ENCODE results near the gene EXTL2. TPM values are rescaled to one million over a fixed set of nuclear protein-coding genes. Genes with fewer than 3 reads are reported as not detected.

The EXTL2 gene
- total and polyA plus RNA-seq, 9 of the 15 experiments (the other 6 are each of a cell fraction or from before 2014, with no cell fraction given) = 8.5 to 40.7 (median 26.0) TPM

GRCh38 chr1:100894603-100895539, at the start of gene EXTL2 (continued):
- TF ChIP-seq RERE (CRISPR knock-in tag; IDR thresholded peaks at IDR 0.05; ENCODE audit: borderline replicate concordance) (peak; percentile 58; the same call in 1 of the 2 replicates), SP2 (IDR thresholded peaks at IDR 0.05; ENCODE audit: extremely low read depth, low read depth, low read length, poor library complexity, severe bottlenecking) (no peak), L3MBTL2 (IDR thresholded peaks at IDR 0.05) (peak; percentile 42), GTF2E2 (tag; IDR thresholded peaks at IDR 0.05) (no peak), NR2C1 (IDR thresholded peaks at IDR 0.05) (peak; percentile 97), NR2C1 (tag; IDR thresholded peaks at IDR 0.05) (peak; percentile 97), TFE3 (CRISPR knock-in tag; IDR thresholded peaks at IDR 0.05) (no peak), NONO (IDR thresholded peaks at IDR 0.05; ENCODE audit: low read depth in 2 of 2, low read length in 1 of 2) (no peak), SRSF1 (IDR thresholded peaks at IDR 0.05; ENCODE audit: low read depth, low read length) (no peak), RBBP5 (IDR thresholded peaks at IDR 0.05; ENCODE audit: borderline replicate concordance, insufficient read depth, low read length, poor library complexity, severe bottlenecking) (peak; percentile 72), ZNF197 (CRISPR knock-in tag; IDR thresholded peaks at IDR 0.05; ENCODE audit: low read depth) (no peak), CEBPB (tag; IDR thresholded peaks at IDR 0.05) (no peak)
- TF ChIP-seq, protein P1, sequence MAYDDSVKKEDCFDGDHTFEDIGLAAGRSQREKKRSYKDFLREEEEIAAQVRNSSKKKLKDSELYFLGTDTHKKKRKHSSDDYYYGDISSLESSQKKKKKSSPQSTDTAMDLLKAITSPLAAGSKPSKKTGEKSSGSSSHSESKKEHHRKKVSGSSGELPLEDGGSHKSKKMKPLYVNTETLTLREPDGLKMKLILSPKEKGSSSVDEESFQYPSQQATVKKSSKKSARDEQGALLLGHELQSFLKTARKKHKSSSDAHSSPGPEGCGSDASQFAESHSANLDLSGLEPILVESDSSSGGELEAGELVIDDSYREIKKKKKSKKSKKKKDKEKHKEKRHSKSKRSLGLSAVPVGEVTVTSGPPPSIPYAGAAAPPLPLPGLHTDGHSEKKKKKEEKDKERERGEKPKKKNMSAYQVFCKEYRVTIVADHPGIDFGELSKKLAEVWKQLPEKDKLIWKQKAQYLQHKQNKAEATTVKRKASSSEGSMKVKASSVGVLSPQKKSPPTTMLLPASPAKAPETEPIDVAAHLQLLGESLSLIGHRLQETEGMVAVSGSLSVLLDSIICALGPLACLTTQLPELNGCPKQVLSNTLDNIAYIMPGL (CRISPR knock-in tag; IDR thresholded peaks at IDR 0.05) = no peak
- TF ChIP-seq, protein P2, sequence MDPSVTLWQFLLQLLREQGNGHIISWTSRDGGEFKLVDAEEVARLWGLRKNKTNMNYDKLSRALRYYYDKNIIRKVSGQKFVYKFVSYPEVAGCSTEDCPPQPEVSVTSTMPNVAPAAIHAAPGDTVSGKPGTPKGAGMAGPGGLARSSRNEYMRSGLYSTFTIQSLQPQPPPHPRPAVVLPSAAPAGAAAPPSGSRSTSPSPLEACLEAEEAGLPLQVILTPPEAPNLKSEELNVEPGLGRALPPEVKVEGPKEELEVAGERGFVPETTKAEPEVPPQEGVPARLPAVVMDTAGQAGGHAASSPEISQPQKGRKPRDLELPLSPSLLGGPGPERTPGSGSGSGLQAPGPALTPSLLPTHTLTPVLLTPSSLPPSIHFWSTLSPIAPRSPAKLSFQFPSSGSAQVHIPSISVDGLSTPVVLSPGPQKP (CRISPR knock-in tag; IDR thresholded peaks at IDR 0.05) = no peak
